Choroid plexus epithelial cell (primary cell): ENCODE data around the gene SREBF1.

Experiments
- DNase-seq: peaks from one replicate; pipeline ENCODE4 v3.0.0-alpha.2; 2010; ENCODE audit warnings: low read depth
- H3K4me3 ChIP-seq: 2 replicates; pipeline ENCODE4 v1.5.1; 2011; ENCODE audit warnings: low read depth, mild to moderate bottlenecking, control low read depth, low read length, moderate library complexity
- TF ChIP-seq, protein P1 (sequence below): conservative IDR thresholded peaks from 2 replicates; pipeline ENCODE4 v1.5.1; 2011; ENCODE audit warnings: low read depth, mild to moderate bottlenecking, control low read depth, inconsistent platforms, low read length, moderate library complexity

Gene SREBF1

DNA sequence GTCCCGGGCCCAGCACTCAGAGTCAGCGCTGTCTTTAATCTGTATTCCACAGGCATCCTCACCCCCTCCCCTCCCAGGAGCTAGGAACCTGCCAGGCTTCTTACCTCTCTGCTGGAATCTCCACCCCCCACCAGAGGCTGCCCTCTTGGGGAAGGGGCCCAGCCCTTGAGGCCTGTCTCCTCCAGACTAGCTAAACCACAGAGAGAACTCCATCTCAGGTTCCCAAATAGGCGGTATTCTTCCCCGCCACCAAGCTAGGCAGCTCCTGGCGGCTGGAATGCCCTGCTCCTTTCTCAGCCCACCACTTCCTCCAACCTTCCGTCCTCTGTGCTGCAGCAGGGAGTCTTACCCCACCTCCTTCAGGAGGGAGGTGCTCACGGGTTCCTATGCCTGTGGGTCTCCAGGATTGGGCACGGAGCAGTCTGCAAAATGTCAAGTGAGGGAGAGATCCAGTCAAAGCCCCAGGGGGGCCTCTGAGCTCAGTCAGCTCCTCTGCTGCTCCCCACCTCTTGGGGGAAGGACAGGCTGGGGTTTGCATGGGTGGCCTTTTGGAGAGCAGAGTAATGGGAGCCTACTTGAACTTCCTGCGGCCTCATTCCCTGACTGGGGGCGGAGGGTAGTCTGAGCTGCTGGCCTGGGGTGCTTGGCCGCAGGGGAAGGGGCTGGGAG, 55.7 kb downstream of the SREBF1 start:
- H3K4me3 ChIP-seq, result peak overlapping the region; percentile 53
- peak; percentile 79 for DNase-seq
- TF ChIP-seq, protein P1, sequence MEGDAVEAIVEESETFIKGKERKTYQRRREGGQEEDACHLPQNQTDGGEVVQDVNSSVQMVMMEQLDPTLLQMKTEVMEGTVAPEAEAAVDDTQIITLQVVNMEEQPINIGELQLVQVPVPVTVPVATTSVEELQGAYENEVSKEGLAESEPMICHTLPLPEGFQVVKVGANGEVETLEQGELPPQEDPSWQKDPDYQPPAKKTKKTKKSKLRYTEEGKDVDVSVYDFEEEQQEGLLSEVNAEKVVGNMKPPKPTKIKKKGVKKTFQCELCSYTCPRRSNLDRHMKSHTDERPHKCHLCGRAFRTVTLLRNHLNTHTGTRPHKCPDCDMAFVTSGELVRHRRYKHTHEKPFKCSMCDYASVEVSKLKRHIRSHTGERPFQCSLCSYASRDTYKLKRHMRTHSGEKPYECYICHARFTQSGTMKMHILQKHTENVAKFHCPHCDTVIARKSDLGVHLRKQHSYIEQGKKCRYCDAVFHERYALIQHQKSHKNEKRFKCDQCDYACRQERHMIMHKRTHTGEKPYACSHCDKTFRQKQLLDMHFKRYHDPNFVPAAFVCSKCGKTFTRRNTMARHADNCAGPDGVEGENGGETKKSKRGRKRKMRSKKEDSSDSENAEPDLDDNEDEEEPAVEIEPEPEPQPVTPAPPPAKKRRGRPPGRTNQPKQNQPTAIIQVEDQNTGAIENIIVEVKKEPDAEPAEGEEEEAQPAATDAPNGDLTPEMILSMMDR, result peak; percentile 67

DNA sequence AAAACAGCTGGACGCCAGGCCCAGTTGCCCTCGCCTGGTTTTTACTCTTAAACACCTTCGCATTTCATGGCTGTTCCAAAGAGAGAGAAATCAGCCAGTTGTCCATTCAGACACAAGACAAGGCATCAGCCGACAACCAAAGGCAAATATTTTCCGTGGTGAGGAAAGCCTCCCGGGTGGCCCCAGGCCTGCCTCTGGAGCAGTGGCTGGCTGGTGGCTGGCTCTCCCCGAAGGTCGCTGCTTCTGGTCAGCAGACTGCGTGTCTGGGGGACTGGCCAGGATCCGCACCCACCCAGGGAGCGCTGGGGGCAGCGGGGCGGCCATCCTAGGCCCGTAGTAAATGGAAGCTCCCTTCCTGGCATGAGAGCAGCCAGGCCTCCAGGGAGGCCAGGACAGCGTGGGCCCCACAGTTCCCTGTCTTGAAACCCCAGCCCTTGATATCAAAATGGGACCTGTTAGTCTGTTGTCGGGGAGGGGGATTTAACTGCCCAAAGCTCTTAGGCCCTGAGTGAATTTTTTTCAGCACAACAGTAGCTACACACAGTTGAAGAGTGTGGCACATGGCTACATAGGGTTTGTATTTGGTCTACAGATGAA, 57.7 kb downstream of the SREBF1 start:
- TF ChIP-seq, protein P1, result no peak
- no peak overlapping the region for H3K4me3 ChIP-seq
- no peak for DNase-seq

DNA sequence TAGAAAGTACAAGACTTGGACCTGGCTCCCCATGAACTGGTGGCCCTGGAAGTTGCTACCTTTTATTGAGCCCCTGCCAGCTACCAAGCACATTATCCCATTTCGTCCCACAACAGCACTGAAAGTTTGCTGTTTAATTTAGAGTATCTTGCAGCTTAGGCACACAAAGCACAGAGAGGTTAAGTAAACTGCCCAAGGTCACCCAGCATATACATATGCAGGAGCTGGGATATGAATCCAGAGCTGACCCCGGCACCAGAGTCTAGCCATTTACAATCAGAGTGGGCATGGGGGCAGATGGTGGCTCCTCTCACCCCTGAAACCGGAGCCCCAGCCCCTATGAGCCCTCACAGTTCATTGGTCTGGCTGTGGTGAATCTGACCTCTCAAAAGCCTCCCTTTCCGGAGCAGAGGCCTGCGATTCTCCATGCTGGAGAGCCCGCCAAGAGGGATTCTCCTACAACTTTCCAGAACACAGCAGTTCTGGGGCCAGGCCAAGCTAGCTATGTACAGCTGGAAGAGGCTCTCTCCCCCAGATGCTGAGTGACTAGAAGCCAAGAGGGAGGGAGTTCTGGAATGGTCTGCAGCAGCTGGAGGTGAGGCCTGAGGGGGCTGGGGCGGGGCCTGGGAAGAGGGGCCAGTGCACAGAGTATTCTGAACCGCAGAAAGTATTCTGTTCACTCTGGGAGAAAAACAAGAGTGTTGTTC, 58.3 kb downstream of the SREBF1 start:
- TF ChIP-seq, protein P1, result no peak
- no peak overlapping the region for H3K4me3 ChIP-seq
- peak; percentile 78 for DNase-seq

DNA sequence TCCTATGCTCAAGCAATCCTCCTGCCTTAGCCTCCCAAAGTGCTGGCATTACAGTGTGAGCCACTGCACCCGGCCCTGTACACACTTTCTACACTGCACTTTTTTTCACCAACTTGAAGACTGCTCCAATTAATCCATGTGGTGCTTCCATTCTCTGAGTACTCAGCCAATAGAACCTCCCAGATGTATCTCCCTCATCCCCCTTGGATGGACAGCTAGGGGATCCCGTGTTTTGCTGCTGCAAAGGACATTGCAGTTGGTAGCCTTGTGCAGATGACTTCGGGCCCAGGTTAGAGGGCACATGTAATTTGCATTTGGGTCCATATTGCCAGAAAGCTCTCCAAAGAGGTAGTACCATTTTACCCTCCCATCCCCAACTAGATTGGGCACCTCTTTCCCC, 59.9 kb downstream of the SREBF1 start:
- no peak overlapping the region for H3K4me3 ChIP-seq
- TF ChIP-seq, protein P1, result no peak
- DNase-seq, result no peak

DNA sequence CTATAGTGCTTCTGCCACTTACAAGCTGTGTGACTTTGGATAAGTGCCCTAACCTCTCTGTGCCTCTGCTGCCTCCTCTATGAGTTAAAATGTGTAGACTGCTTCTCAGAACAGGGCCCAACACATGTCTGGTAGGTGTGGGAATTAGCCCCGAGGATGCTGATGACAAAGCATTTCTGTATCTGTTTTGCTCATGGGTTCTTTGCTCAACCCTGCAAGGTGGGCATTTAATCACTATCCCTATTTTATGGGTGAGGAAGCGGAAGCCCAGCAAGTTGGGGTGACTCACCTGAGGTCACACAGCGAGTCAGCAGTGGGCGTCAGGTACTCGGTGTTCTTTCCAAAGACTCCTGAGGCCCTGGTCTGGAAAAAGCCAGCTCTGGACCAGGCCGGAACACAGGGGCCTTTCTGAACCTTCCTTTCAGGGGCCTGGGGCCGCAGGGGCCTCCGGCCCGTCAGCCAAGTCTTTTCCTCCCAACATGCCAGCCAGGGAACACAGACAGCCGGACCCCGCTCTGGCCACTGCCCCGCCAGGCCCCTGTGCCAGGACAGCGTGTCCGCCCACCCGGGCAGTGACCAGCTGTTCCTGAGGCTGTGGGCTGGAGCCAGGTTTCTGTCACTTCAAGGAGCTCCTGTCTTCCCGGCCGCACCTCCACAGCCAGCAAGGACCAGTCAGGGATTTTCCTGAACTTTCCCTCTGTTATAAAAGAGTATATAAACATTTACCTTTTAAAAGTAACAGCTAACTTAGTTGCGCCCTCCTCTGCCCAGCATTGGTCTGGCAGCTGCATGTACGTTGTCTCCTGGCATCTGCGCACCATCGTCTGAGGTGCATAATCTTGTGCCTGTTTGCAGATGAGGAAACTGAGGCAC, 62.5 kb downstream of the SREBF1 start:
- no peak overlapping the region for H3K4me3 ChIP-seq
- DNase-seq, result peak; percentile 45
- TF ChIP-seq, protein P1, result peak; percentile 61

DNA sequence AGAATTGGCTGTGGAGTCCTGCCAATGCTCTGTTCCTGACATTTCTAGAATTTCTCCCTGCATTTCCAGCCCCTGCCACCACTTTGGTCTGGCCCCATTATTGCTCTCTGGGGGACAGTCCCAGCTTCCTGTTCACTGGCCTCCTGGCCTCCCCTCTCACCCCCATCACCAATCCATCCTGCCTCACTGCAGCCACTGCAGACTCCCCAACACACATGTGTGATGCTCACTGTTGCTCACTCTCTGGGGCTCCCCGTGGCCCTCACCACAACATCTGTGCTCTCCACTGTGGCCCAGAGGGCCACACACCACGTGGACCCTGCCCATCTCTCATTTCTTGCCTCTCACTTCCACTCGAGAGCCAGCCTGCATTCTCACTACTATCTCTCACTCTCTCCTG, 64.6 kb downstream of the SREBF1 start:
- DNase-seq, result no peak
- no peak overlapping the region for H3K4me3 ChIP-seq
- TF ChIP-seq, protein P1, result no peak
